Right ventricle myocardium superior (tissue), 1 donor: ENCODE data around the gene SYTL1. TPM values are rescaled to one million over a fixed set of nuclear protein-coding genes. Genes with fewer than 3 reads are reported as not detected.
A peak's percentile ranks its signal among the peaks of the same experiment; 100 is the strongest.

Experiments
- ATAC-seq: fragments of 200-7000 bp; cut with Tn5 transposase; one replicate; pipeline ENCODE4 v1.9.1; 2020; ENCODE audit warnings: mild to moderate bottlenecking; ENCODE audit not compliant: poor library complexity
- DNase-seq: peaks from one replicate; pipeline ENCODE4 v3.0.0-alpha.2; 2020
- intact Hi-C: fragments of 100-400 bp; cut with DNase I; formaldehyde crosslinking; loops from one replicate; pipeline ENCODE4 v1.11.2; 2022
- total RNA-seq: library from RNA; stranded (reverse); fragmentation: NEBNext Ultra II Directional; extraction: Animal tissue kit (Norgen Biotek cat#: 25700); gene quantifications from one replicate; pipeline ENCODE4 v1.2.1, GENCODE V29; 2021
- donor health status: DM: no; HTN: yes; CAD: no; lungs with severe emphysema.

The SYTL1 gene
- total RNA-seq, 1 donor from 2014 or later, result 0.43 TPM

DNA sequence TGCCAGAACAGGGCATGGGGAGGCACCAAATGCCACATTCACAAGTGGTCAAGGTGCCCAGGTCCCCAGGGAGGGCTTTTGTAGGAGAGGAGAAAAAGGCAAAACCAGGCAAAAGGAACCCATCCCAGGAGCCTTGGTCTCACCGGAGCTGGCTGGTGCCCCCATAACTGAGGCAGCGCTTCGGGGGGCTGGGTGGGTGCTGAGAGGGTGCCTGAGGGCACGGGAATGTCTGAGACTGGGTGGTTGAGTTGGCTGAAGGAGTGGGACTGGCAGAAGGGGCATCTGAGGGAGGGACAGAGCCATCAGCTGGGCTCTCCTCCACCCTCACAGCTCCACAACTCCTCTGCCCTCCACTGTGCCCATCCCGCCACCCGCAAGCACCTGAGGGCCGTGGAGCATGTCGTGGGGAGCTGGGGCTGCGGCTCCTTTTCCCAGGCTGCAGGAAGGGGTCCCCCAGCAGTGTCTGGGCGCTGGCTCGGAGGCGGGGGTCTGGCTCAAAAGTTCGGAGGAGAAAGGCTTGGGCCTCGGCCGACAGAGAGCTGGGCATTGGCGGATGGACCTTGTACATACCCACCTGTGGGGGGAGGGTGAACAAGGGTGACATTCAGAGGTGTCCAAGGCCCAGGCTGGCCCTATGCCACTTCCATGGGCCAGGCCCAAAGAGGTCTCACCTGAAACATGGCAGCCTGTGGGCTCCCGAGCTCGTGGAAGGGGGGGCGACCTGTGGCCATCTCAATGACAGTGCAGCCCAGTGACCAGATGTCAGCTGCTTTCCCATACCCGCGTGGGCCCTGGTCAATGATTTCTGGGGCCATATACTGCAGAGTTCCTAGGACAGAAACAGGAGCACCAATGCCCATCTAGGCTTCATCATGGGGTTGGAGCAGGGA is 16.5 kb downstream of the SYTL1 start:
- intact Hi-C loops, result no loop called here
- no peak for ATAC-seq
- no peak for DNase-seq

DNA sequence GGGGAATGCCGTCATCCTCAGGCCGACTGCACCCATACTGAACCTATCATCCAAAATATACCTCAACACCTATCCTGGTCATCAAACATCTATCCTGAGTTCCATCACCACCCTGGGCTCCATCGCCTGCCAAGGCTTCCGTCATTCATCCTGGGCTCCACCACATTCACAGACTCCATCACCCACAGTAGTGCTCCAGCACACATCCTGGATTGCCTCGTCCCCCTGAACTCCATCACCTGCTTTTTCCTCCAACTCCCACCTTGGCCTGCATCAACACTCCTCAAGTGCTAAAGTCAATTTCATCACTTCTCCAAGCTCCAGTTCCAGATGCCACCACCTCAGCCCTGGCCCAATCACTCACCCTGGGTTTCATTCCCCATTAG is 17.1 kb downstream of the SYTL1 start:
- intact Hi-C loops, result no loop called here
- ATAC-seq, result no peak

DNA sequence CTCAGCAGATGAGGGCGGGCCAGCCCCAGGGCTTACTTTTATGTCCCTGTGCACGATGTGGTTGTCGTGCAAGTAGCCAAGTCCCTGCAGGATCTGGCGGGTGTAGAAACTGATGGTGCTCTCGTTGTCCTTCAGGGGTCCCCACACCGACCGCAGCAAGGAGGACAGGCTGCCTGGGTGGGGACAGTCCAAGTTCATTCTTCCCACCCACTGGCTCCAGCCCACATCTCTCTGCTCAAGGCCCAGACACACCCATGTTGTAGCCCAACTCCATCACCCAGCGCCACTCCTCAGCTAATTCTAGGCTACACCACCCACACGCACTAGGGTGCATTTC is 18.0 kb downstream of the SYTL1 start:
- no peak for DNase-seq
- intact Hi-C loops, result no loop called here
- ATAC-seq, result no peak

More for the DNA sequence above, 17.1 kb downstream of the SYTL1 start:
- no peak for DNase-seq

DNA sequence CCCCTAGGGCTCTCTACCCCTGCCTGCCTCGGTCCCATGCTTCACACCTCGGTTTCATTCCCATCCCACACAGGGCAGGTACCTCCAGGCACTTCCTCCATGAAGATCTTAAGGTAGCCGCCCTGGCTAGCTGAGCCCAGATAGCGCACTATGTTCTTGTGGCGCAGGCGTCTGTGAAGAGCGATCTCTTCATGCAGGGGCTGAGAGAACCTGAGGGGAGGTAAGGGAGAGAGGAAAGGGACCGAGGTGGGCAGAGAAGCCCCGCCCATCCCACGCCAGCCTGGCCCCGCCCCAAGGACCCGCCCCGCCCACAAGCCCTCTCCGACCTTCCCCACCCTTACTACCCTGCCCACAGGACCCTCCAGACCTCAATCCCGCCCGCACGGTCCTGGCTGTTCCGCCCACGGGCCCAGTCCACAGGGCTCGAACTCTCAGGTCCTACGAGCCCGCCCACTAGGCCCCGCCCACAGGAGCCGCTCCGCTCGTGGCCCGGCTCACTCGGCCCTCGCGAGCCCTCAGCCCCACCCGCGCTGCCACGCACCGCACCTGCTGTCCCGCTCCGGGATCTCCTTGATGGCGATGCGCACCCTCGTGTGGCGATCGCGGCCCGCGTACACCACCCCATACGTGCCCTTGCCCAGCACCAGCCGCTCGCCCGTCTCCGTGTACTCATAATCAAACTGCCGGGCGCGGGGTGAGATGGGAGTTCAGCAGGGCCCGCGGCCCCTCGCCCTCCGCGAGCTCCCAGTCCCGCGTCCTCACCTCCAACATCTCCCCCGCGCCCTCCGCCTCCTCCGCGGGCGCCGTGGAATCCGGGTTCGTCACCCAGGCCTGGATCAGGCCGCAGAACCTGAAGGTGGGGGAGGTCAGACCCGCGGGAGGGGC is 18.6 kb downstream of the SYTL1 start:
- ATAC-seq, result peak; percentile 15
- intact Hi-C loops, result no loop called here
- DNase-seq, result peak; percentile 69

DNA sequence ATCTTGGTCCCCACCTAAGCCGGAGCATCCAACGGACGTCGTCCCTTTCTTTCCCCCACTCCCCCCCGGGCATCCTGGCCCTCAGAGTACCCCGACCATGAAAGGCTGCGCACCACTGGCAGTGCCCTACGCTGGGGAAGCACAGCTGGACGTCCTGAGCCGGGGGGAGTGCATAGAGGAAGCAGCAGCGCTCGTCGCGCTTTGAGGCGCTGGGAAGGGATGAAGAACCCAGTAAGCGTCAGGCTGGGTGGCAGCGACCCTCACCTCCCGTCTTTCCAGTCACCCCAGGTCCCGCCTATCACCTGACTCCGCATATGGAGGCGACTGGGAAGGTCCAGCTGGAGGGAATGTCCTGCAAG is 19.2 kb downstream of the SYTL1 start:
- DNase-seq (no peak), ATAC-seq (no peak)
- intact Hi-C loops, result no loop called here

DNA sequence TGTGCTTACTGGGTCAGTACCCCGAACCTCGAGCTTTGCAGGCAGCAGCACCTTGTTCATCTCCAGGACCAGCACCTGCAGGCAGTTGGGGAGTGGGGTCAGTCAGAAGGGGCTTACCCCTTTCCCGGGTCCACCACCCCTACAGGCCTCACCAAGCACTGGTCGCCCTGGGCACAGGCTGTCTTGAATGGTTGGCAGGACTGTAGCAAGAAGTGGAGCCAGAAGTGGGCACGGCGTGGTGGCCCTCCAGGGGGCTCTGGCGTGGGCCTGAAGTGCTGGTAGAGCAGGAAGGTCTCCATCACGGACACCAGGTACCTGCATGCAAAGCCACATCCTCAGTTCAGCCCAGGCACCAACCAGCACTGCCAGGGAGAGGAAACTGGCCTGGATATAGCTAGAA is 19.7 kb downstream of the SYTL1 start:
- DNase-seq, result no peak
- no peak for ATAC-seq
- intact Hi-C loops, result no loop called here

DNA sequence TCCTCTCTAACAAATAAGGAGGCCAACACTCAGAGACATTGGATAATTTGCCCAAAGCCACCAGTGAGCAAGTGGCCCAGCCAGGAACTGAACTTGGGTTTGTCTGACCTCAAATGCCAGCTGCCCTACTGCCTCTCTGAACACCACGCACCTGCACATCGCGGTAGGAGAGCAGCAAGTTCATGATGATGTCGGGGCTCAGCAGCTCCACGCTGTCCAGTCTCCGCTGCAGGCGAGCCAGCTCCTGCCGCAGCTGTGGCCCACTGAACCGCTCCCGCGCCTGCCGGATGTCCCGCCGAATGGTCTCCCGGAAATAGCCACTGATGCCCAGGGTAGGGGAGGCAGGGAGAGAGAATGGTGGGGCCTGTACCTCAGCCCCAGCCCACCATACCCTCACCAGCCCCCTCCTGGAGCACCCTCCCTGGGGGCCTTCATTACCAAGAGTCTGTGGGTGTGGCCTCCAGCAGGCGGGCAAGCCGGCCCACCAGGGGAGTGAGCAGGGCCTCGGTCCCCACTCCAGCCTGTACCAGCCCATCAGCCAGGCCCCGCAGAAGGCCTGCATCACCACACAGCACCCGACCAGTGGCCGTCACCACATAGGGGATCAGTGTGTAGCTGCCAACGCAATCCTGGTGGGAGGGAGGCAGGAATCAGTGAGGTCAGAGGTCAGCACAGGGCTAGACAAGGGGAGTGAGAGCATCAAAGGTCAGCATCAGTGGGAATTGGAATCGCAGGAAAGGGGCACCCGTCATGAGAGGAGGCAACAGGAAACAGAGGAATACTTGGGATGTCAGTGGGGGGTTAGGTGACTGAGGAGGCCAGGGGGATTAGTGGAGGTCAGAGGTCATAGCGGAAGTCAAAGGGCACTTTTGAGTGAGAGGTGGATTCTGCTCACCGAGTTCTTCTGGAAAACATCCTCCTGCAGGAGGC is 22.2 kb downstream of the SYTL1 start:
- ATAC-seq (no peak), DNase-seq (no peak)
- intact Hi-C loops, result no loop called here

DNA sequence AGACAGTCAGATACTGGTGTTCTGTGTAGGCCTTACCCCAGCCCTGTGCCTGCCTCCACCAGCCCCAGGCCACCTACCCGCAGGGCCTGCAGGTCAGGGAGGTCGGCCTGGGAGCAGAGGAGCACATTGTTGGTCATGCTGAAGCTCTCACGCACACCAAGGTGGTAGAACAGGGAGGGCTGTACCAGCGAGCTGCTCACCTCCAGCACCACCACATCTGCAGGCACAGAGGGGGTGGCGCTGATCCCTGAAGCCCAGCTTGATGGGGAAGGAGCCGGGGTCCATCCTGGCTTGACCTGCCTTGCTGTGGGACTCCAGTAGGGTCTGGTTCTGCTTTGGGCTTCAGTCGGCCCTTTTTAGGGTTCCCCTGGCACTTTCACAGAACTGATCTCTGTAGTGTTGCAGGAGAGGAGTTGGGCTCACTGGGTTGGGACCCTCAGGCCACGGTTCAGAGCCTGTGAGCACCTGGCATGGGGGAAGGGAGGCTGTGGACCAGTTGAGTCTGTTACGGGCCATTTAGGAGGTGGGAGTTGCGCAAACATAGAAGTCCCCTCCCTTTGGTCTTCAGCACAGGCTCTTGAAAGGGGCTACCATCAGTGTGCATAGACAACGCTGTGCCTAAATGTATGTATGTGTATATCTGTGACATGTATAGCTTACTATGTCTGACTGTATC is 23.0 kb downstream of the SYTL1 start:
- ATAC-seq (no peak), DNase-seq (no peak)
- intact Hi-C loops, result no loop called here

DNA sequence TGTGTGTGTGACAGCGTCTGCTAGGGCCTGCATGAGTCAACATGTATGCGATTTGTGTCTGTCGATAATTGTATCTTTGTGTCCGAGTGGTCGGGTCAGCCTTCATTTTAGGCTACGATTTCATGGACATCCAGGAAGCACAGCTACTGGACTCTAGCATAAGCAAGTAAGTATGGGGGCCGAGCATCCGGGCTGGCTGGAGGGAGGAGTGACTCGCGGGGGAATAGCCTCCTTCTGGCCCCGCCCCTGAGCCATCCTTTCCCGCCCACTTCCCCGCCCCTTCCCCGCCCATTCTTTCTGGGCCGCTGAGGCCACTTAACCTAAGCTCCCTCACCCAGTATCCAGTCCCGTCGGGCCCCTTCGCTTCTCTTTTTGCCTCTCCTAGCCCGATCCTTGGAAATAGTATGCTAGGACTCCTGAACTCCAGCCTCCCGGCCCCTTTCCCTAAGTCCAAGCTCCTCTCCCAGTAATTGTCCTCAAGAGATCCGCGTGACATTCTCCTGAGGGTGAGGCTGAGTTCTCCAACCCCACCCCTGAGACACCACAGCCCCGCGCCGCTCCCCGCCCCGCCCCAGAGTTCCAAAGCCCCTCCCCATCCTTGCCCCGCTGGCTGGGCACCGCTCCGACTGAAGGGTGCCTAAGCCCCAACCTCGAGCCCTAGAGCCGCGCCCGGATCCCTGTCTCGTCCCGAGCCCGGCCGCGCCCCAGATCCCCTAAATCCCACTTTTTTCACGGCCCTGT is 23.7 kb downstream of the SYTL1 start:
- ATAC-seq (peak; percentile 82), DNase-seq (peak; percentile 93)
- intact Hi-C loops, result no loop called here

DNA sequence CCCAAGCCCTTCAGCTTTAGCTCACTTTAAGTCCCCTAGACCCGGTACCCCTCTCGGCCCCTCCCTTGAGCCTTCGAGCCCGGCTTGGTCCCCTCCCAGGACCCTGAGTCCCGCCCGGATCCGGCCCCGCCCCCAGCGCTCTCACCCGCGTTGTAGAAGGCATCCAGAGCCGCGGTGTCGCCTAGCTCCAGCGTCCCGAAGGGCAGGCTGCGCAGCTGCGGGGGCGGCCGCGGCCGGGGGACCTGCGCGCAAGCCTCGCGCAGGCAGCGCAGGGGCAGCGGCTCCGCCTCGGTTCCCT is 24.2 kb downstream of the SYTL1 start:
- DNase-seq (peak; percentile 96), ATAC-seq (peak; percentile 74)
- intact Hi-C loops, result no loop called here

DNA sequence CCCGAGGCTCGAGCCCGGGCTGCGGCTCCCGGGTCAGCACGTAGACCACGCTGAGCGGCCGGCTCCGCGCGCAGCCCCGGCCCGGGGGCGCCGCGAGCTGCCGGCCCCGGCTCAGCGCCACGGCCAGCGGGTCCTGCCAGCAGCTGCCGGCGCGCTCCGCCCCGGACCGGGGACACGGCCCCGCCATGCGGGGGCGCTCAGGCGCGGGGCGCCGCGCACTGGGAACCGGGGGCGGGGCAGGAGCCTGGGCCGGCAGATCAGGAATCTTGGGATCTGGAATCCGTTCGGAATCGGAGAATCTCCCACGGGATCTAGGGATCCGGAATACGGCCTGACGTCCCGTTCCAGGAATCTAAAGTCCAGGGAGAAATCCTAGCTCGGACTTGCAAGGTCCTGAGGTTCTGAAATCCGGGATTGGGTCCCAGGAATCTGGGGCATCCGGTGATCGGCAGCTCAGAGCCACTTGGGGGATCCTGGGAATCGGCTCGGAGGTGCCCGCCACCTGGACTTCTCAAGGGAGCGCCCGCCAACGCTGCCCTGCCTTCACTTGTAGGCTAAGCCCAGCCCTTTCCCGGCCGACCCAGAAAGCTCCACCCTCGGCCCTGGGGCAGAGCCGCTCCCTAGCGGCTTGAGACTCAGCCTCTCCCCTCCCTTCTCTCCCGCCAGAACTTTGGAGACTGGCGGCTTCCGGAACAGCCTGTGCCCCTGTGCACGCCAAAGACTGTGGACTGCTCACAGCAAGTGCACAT is 24.8 kb downstream of the SYTL1 start, which contains the start of gene MAP3K6:
TSS of gene MAP3K6 (minus strand) at position 551 of the 749 bp plus-strand sequence. CDS start at position 187, 364 bp downstream.
- DNase-seq (peak; percentile 97), ATAC-seq (peak; percentile 81)
- intact Hi-C loops, result no loop called here

DNA sequence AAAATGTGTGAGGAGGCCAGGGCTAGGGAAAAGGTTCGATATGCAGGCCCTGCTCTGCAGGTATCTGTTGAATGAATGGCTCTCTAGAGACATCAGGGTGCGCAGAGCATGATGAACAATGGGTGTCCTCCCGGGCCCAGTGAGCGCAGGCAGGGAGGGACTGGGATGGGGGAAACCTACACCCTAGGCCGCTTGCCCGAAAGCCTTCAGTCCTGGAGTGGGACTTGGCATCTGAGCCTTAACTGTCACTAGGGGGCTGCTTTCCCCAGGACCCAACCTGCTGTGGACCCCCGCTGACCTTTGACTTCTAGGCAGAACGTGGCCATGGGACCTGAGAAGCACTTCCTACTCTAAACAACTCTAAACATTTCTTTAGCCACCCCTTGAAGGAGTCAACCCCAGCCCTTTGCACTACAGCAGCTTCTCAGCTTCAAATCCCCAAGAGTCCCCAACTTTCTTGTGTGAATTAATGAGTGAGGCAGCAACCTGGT is 25.4 kb downstream of the SYTL1 start:
- no peak for DNase-seq
- no peak for ATAC-seq
- intact Hi-C loops, result no loop called here

DNA sequence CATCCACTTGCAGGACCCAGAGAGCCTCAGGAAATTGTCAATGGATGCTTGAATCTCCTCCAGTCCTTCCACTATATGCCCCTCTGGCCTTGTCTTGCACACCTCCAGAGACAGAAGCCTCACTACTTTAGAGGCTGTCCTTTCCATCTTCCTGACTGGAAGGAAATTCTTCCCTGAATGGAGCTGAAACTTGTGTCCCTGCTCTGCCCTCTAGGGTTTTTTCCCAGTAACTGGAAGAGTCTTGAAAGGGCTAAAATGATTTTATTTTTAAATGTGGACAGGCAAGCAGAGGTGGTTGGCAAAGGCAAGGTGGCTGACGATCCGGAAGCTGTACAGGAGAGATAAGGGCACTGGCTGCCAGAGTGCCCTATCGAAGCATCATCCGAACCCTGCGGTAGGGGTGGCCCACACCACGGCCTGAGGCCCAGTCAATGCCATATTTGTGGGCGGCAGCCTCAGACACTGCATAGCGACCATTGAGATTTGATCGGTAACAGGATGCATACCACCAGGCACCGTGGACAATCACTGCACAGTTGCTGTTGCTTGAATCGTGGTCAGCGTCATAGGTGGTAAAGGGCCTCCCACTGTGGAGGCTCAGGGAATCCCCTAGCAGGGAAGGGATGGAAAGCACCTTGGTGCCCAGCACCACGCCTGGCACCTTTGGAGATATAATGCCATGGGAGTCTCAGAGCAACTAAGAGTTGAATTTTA is 27.2 kb downstream of the SYTL1 start:
- DNase-seq (no peak), ATAC-seq (no peak)
- intact Hi-C loops, result no loop called here

DNA sequence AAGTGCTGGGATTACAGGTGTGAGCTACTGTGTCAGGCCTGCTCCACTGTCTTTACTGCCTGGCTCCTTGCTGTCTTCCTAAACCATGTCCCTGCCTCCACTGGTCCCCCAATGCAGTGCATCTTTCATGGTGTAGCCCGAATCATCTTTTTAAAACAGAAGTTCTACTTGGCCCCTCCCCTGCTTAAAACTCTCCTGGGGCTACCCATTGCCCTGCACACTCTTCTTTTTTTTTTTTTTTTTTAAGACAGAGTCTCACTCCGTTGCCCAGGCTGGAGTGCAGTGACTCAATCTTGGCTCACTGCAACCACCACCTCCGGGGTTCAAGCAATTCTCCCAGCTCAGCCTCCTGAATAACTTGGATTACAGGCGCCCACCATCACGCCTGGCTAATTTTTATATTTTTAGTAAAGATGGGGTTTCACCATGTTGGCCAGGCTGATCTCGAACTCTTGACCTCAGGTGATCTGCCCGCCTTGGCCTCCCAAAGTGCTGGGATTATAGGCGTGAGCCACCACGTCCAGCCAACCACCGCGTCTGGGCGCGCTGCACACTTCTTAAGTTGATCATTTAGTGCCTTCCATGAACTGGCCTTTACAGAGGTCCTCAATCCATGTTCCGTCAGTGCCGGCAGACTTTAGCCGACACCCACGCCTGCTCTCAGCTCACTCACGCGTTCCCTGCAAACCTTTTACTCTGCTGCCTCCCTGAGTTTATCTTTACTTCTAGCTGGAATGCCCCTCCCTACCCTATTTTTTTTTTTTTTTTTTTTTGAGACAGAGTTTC is 30.4 kb downstream of the SYTL1 start:
- intact Hi-C loops, result no loop called here
- DNase-seq (no peak), ATAC-seq (no peak)

DNA sequence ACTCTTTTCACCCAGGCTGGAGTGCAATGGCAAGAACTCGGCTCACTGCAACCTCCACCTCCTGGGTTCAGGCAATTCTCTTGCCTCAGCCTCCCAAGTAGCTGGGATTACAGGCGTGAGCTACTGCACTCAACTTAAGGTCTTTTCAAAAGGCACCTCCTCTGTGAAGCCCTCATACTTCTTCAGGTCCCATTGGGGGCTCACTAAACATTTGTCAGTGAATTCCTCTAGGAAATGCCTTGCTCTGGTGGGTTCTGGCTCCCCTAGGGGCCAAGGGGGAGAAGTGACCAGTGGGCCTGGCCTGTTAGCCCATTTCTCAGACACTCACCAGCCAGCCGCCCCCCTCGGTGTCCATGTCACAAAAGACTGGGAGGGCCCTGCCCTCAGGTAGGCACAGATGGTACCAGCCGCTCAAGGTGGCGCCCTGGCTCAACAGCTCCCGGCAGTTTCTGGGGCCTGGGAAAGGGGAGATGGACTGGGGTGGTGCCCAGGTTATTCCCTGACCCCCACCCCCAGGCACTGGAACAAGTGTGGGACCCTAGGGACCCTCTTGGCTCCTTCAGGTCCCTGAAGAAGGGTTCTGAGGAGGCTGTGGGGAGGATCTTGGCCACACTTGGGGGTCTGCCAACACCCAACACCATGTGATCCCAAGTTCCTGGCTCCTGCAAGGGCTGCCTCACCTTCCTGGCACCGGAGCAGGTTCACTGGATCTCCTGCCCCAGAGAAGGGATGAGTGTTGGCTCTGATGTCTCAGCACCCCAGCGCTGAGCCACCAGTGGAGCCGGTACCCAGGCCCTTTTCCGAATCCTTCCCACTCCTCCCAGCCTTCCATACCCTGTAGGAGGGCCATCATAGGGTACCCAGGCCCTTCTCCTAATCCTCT is 31.2 kb downstream of the SYTL1 start:
- intact Hi-C loops, result no loop called here
- ATAC-seq (no peak), DNase-seq (no peak)
